Gastrocnemius medialis (tissue), 4 donors: Measurements from ENCODE around the gene ARMS2. TPM values are rescaled to one million over a fixed set of nuclear protein-coding genes. Genes with fewer than 3 reads are reported as not detected.

Experiments used
- ATAC-seq, 2 donors: fragments of 150-250 bp; one replicate each; pipeline ENCODE4 v1.9.1; 2016
- DNase-seq, 2 donors: peaks; one replicate each; pipeline ENCODE4 v3.0.0-alpha.2; 2019
- H3K27ac ChIP-seq, 4 donors: fragments of 200-600 bp; sonication (generic); 1 replicate in 1 of 4; 2 replicates in 3 of 4; pipeline ENCODE4 v1.5.1; 2016 to 2018; ENCODE audit warnings: mild to moderate bottlenecking in 2 of 4, moderate library complexity in 1 of 4
- H3K27me3 ChIP-seq, 3 donors: fragments of 200-600 bp; sonication (generic) in 2 of 3; 1 replicate in 1 of 3; 2 replicates in 2 of 3; pipeline versions ENCODE4 v1.5.1 to v1.6.0; 2016 to 2019; ENCODE audit warnings: mild to moderate bottlenecking in 1 of 3, moderate library complexity in 1 of 3
- H3K36me3 ChIP-seq, 2 donors: fragments of 200-600 bp; sonication (generic) in 1 of 2; one replicate each; pipeline ENCODE4 v1.5.1; 2017 to 2018
- H3K4me1 ChIP-seq, 2 donors: fragments of 200-600 bp; sonication (generic) in 1 of 2; one replicate each; pipeline ENCODE4 v1.5.1; 2016 to 2017; ENCODE audit warnings: mild to moderate bottlenecking in 2 of 2
- H3K4me3 ChIP-seq, 4 donors: fragments of 200-600 bp; sonication (generic) in 3 of 4; 1 replicate in 1 of 4; 2 replicates in 3 of 4; pipeline ENCODE4 v1.5.1; 2016 to 2019; ENCODE audit warnings: mild to moderate bottlenecking in 2 of 4
- H3K9me3 ChIP-seq, 3 donors: fragments of 200-600 bp; sonication (generic) in 2 of 3; 1 replicate in 1 of 3; 2 replicates in 2 of 3; pipeline ENCODE4 v1.5.1; 2016 to 2019
- POLR2A ChIP-seq, 2 donors: fragments of 450-650 bp; IDR thresholded peaks; one replicate each; pipeline ENCODE4 v1.6.1; 2017; ENCODE audit warnings: antibody characterized with exemption in 2 of 2, mild to moderate bottlenecking in 2 of 2, moderate library complexity in 2 of 2
- in situ Hi-C, 4 donors: fragments of 200-750 bp; cut with MboI; loops; one replicate each; pipeline versions ENCODE4 v1.15.0 to v1.8.0; 2017; ENCODE audit warnings: low sequenced_read_pairs in 4 of 4
- intact Hi-C: fragments of 100-400 bp; cut with DNase I; formaldehyde crosslinking; loops from one replicate; pipeline ENCODE4 v1.15.1; 2023; ENCODE audit warnings: low total_unique reads
- total RNA-seq, 4 donors: library from RNA; depleted of rRNA; stranded (reverse); fragments of >200 nt; gene quantifications; one replicate each; pipeline versions ENCODE4 v1.1.0 to v1.2.3, GENCODE V29; 2016
- TF ChIP-seq, protein P1 (sequence below), 5 experiments: fragments of 450-650 bp in 3 of 5; fragments of 200-600 bp in 2 of 5; sonication (generic) in 2 of 5; IDR thresholded peaks in 4 of 5; conservative IDR thresholded peaks in 1 of 5; 1 replicate in 4 of 5; 2 replicates in 1 of 5; pipeline ENCODE4 v1.5.1; 2016 to 2019; ENCODE audit warnings: antibody characterized with exemption in 5 of 5, mild to moderate bottlenecking in 3 of 5, moderate library complexity in 3 of 5

ARMS2 gene
- total RNA-seq, 4 donors from 2014 or later: not detected

DNA sequence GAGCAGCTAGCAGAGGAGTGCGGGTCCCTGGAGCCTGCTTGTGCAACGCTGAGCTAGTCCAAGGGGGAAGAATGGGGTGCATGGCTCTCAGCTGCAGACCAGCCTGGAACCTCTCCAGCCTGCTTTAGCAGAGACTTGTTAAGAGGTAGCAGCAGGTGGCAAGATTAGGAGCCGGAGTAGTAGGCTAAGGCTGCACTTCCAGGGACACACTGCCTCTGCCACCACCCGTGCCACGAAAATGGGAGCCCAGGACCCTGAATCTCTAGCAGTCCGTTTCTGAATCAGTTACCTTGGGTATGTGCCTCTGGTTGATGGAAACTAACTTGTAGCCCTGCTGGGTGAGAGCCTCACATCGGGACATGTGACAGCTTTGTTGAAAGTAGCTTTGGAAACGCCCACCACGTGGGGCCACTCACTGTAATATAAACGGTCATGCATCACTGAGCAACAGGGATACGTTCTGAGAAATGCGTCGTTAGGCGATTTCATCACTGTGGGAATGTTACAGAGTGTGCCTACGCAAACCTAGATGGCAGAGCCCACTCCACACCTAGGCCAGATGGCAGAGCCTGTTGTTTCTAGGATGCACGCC, 32.8 kb downstream of the ARMS2 start:
- Histone ChIP-seq H3K27me3 (no peaks in the 10 kb centered on the region), H3K36me3 (no peaks in the 10 kb centered on the region), H3K4me1 (peaks cover 9 to 10% of the 10 kb centered on the region in 2 donors), H3K9me3 (no peaks in the 10 kb centered on the region), H3K4me3 (no peak overlapping the region), H3K27ac (no peak overlapping the region)
- in situ Hi-C loops: no loop called here
- intact Hi-C loops: no loop called here
- ATAC-seq (no peak), DNase-seq (no peak)
- TF ChIP-seq POLR2A (IDR thresholded peaks at IDR 0.05): no peak
- TF ChIP-seq, protein P1, sequence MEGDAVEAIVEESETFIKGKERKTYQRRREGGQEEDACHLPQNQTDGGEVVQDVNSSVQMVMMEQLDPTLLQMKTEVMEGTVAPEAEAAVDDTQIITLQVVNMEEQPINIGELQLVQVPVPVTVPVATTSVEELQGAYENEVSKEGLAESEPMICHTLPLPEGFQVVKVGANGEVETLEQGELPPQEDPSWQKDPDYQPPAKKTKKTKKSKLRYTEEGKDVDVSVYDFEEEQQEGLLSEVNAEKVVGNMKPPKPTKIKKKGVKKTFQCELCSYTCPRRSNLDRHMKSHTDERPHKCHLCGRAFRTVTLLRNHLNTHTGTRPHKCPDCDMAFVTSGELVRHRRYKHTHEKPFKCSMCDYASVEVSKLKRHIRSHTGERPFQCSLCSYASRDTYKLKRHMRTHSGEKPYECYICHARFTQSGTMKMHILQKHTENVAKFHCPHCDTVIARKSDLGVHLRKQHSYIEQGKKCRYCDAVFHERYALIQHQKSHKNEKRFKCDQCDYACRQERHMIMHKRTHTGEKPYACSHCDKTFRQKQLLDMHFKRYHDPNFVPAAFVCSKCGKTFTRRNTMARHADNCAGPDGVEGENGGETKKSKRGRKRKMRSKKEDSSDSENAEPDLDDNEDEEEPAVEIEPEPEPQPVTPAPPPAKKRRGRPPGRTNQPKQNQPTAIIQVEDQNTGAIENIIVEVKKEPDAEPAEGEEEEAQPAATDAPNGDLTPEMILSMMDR (IDR thresholded peaks at IDR 0.05 in 4 of 5, conservative IDR thresholded peaks at IDR 0.05 in 1 of 5): no peak

DNA sequence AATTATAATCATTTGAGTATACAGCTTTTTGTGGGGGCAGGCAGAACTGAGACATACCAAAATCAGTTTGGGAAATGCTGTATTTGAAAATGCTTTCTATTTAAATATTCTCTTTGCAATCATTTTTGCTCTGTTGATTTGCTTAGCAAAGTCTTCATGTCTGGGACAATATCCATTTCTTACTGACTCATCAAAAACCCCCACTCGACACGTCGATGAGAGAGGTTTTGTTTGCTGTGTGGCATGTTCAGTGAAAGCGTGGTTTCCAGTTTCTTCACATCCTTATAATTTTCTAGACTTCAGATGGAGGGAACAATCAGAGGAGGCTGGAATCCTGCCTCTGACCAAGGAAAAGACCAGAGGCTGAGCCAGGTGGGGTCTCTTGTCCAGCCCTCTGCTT, 35.8 kb downstream of the ARMS2 start:
- Histone ChIP-seq H3K9me3 (no peaks in the 10 kb centered on the region), H3K27me3 (no peaks in the 10 kb centered on the region), H3K36me3 (no peaks in the 10 kb centered on the region), H3K4me3 (no peak overlapping the region), H3K27ac (no peak overlapping the region), H3K4me1 (peaks cover 10% of the 10 kb centered on the region in 2 donors)
- DNase-seq: no peak
- in situ Hi-C loops: no loop called here
- ATAC-seq: no peak
- TF ChIP-seq, protein P1 (IDR thresholded peaks at IDR 0.05 in 4 of 5, conservative IDR thresholded peaks at IDR 0.05 in 1 of 5): no peak
- no peak for TF ChIP-seq POLR2A (IDR thresholded peaks at IDR 0.05)
- intact Hi-C loops: no loop called here

DNA sequence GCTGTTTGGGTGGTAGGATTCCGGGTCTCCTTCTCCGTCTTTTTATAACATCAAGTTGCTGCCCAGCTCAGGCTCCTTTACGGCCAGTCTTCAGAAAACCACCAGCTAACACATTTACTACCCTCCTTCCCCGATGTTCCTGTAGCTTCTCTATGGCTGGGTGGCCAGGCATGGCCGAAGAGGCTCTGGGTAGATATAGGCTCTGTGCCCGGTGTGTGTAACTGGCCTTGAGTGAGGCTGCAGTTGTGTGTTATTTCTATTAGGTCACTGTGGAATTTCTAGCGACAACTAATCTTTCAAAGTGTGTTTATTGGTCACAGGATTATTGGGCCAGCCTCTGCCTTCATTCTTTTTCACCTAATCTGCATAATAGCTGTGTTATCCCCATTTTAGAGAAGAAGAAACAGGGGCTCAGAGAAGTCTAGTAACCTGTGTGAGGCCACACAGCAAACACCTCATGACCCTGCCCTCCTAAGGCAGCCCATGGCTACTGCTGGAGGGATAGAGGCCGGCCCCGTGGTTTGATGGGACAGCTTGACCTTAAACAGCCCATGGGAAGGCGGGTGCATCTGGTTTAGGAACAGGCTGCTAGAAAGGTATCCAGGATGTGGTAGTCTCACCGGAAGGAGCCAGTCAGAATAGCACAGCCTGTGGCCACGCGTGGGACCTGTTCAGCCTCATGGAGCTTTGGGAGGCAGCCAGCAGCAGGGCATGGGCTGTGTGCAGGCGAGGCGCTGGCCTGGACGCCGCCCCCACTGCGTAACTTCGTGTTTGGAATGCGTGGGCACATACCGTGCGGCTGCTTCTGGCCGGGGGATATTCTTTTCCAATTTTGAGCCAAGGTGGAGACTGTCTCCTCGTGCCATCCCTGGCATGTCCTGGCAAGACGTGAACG, 36.6 kb downstream of the ARMS2 start:
- TF ChIP-seq, protein P1 (IDR thresholded peaks at IDR 0.05 in 4 of 5, conservative IDR thresholded peaks at IDR 0.05 in 1 of 5): no peak
- no peak for TF ChIP-seq POLR2A (IDR thresholded peaks at IDR 0.05)
- H3K4me1 ChIP-seq: peaks cover 11 to 12% of the 10 kb centered on the region in 2 donors
- H3K4me3 ChIP-seq: no peak overlapping the region
- H3K27ac ChIP-seq: no peak overlapping the region
- H3K36me3 ChIP-seq: no peaks in the 10 kb centered on the region
- H3K27me3 ChIP-seq: no peaks in the 10 kb centered on the region
- intact Hi-C loops (no loop called here), in situ Hi-C loops (no loop called here)
- no peak for ATAC-seq
- no peaks in the 10 kb centered on the region for H3K9me3 ChIP-seq
- no peak for DNase-seq

DNA sequence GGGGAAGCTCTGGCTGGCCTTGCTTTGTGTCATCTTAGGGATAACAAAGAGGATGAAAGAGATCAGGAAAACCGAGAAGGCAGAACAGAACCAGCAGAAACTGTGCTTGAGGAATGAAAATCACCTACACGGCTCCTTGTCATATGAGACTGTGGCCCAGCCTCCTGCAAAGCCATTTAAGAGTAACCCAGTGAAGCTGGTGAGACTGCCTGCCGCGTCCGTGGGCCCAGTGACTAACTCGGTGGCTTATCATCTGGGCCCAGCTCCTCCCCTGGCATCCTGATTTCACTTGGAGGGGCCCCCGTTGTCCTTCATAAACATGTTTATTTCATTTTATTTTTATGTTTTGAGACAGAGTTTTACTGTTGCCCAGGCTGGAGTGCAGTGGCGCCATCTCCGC, 37.6 kb downstream of the ARMS2 start:
- H3K4me3 ChIP-seq: no peak overlapping the region
- intact Hi-C loops: no loop called here
- H3K9me3 ChIP-seq: no peaks in the 10 kb centered on the region
- H3K27me3 ChIP-seq: no peaks in the 10 kb centered on the region
- TF ChIP-seq, protein P1 (IDR thresholded peaks at IDR 0.05 in 4 of 5, conservative IDR thresholded peaks at IDR 0.05 in 1 of 5): no peak
- no peak for TF ChIP-seq POLR2A (IDR thresholded peaks at IDR 0.05)
- in situ Hi-C loops: no loop called here
- ATAC-seq: no peak
- peaks cover 6 to 7% of the 10 kb centered on the region in 2 donors for H3K4me1 ChIP-seq
- no peak for DNase-seq
- no peaks in the 10 kb centered on the region for H3K36me3 ChIP-seq
- no peak overlapping the region for H3K27ac ChIP-seq
